IMR-90 (cell line): ENCODE data around the gene SLC35B4. TPM values are rescaled to one million over a fixed set of nuclear protein-coding genes. Genes with fewer than 3 reads are reported as not detected.

ENCODE experiments used
- ATAC-seq: fragments of 200-7000 bp; cut with Tn5 transposase; 2 replicates; pipeline ENCODE4 v1.9.1; 2020; ENCODE audit warnings: low read depth, mild to moderate bottlenecking, moderate library complexity
- BruUV-seq: library from RNA; stranded (reverse); fragments of 400-500 nt; replicated peaks from 2 replicates; lab custom pipeline; 2021; lab: Mats Ljungman, UMichigan
- CTCF ChIA-PET: fragments of 300-600 bp; formaldehyde crosslinking; extraction: SDS; loops from one replicate; lab custom pipeline; 2021; ENCODE audit warnings: antibody characterized with exemption; lab: Yijun Ruan, JAX
- POLR2A ChIA-PET: fragments of 300-600 bp; sonication (Branson Sonifier 250); formaldehyde crosslinking; loops from one replicate; lab custom pipeline; 2022; ENCODE audit warnings: antibody characterized with exemption; ENCODE audit not compliant: unreplicated experiment; lab: Charles Lee
- DNase-seq: peaks from one replicate; pipeline ENCODE4 v3.0.0; 2013
- H2AFZ ChIP-seq: replicated peaks from 2 replicates; pipeline ENCODE3; 2013; ENCODE audit warnings: low read length, mild to moderate bottlenecking; ENCODE audit not compliant: poor library complexity
- H2AK5ac ChIP-seq: 2 replicates; pipeline ENCODE4 v1.6.1; 2013; ENCODE audit warnings: low read depth, low read length, inconsistent platforms
- H2AK9ac ChIP-seq: replicated peaks from 2 replicates; pipeline ENCODE3; 2013; ENCODE audit warnings: mild to moderate bottlenecking, low read depth, low read length, moderate library complexity; ENCODE audit not compliant: poor library complexity
- H2BK120ac ChIP-seq: 2 replicates; pipeline ENCODE4 v1.6.1; 2013; ENCODE audit warnings: low read depth, low read length, inconsistent platforms
- H2BK15ac ChIP-seq: 3 replicates; pipeline ENCODE4 v1.6.1; 2013; ENCODE audit warnings: low read depth, low read length, inconsistent platforms
- H2BK20ac ChIP-seq: 2 replicates; pipeline ENCODE4 v1.6.1; 2013; ENCODE audit warnings: low read depth, mild to moderate bottlenecking, inconsistent platforms, low read length, moderate library complexity
- H2BK5ac ChIP-seq: 2 replicates; pipeline ENCODE4 v1.6.1; 2013; ENCODE audit warnings: mild to moderate bottlenecking, low read depth, low read length, inconsistent platforms; ENCODE audit not compliant: poor library complexity, severe bottlenecking
- H3K14ac ChIP-seq: replicated peaks from 2 replicates; pipeline ENCODE4 v1.6.1; 2013; ENCODE audit warnings: low read depth, low read length, inconsistent platforms
- H3K18ac ChIP-seq: 2 replicates; pipeline ENCODE4 v1.6.1; 2013; ENCODE audit warnings: low read depth, low read length, control low read depth
- H3K23ac ChIP-seq: 2 replicates; pipeline ENCODE4 v1.6.1; 2013; ENCODE audit warnings: low read depth, low read length, inconsistent platforms
- H3K27ac ChIP-seq: 2 replicates; pipeline ENCODE4 v1.5.1; 2013; ENCODE audit warnings: mild to moderate bottlenecking, control low read depth, low read length; ENCODE audit not compliant: insufficient read depth
- H3K27me3 ChIP-seq: 2 replicates; pipeline ENCODE4 v1.6.1; 2013; ENCODE audit warnings: low read length; ENCODE audit not compliant: control insufficient read depth, insufficient read depth
- H3K36me3 ChIP-seq: 2 replicates; pipeline ENCODE4 v1.6.1; 2013; ENCODE audit warnings: low read length, mixed read lengths; ENCODE audit not compliant: control insufficient read depth, insufficient read depth
- H3K4ac ChIP-seq: 2 replicates; pipeline ENCODE4 v1.6.1; 2013; ENCODE audit warnings: low read depth, low read length, inconsistent platforms
- H3K4me1 ChIP-seq: 2 replicates; pipeline ENCODE4 v1.6.1; 2013; ENCODE audit warnings: low read length, mixed read lengths; ENCODE audit not compliant: control insufficient read depth, insufficient read depth
- H3K4me2 ChIP-seq: 2 replicates; pipeline ENCODE4 v1.6.1; 2013; ENCODE audit warnings: low read depth, mild to moderate bottlenecking, control low read depth, low read length, moderate library complexity
- H3K4me3 ChIP-seq: 2 replicates; pipeline ENCODE4 v1.5.1; 2013; ENCODE audit warnings: low read depth, mild to moderate bottlenecking, control low read depth, low read length, moderate library complexity; ENCODE audit not compliant: insufficient read depth
- H3K56ac ChIP-seq: 2 replicates; pipeline ENCODE4 v1.6.1; 2013; ENCODE audit warnings: low read length, inconsistent platforms; ENCODE audit not compliant: insufficient read depth; ENCODE audit errors: extremely low read depth
- H3K79me1 ChIP-seq, 2 experiments: 2 replicates each; pipeline ENCODE4 v1.6.1; 2013; ENCODE audit warnings: low read length in 2 of 2, inconsistent platforms in 1 of 2, low read depth in 1 of 2
- H3K9ac ChIP-seq: 2 replicates; pipeline ENCODE4 v1.6.1; 2013; ENCODE audit warnings: low read depth, low read length, control low read depth
- H3K9me1 ChIP-seq: 2 replicates; pipeline ENCODE4 v1.6.1; 2013; ENCODE audit warnings: low read length, inconsistent platforms; ENCODE audit not compliant: insufficient read depth
- H3K9me3 ChIP-seq: 2 replicates; pipeline ENCODE4 v1.6.1; 2013; ENCODE audit warnings: low read length; ENCODE audit not compliant: control insufficient read depth, insufficient read depth
- H4K20me1 ChIP-seq: 2 replicates; pipeline ENCODE4 v1.6.1; 2013; ENCODE audit warnings: low read length, inconsistent platforms; ENCODE audit not compliant: insufficient read depth
- H4K5ac ChIP-seq: 2 replicates; pipeline ENCODE4 v1.6.1; 2013; ENCODE audit warnings: mild to moderate bottlenecking, low read depth, low read length, control low read depth
- H4K8ac ChIP-seq, 2 experiments: 2 replicates each; pipeline ENCODE4 v1.6.1; 2013; ENCODE audit warnings: low read depth in 2 of 2, low read length in 2 of 2, control low read depth in 1 of 2, inconsistent platforms in 1 of 2
- H4K91ac ChIP-seq: 2 replicates; pipeline ENCODE4 v1.6.1; 2013; ENCODE audit warnings: low read depth, low read length, inconsistent platforms; ENCODE audit not compliant: insufficient read depth
- CHD1 ChIP-seq: IDR thresholded peaks from 2 replicates; pipeline ENCODE4 v1.6.1; 2012; ENCODE audit warnings: low read depth, low read length, improper control_type of control experiment
- MAZ ChIP-seq: IDR thresholded peaks from 2 replicates; pipeline ENCODE4 v1.6.1; 2012; ENCODE audit warnings: low read depth, mild to moderate bottlenecking, low read length, improper control_type of control experiment, moderate library complexity, borderline replicate concordance
- MXI1 ChIP-seq: IDR thresholded peaks from 2 replicates; pipeline ENCODE4 v1.6.1; 2012; ENCODE audit warnings: low read depth, mild to moderate bottlenecking, low read length, moderate library complexity, borderline replicate concordance
- NFE2L2 ChIP-seq: fragments of 150-350 bp; IDR thresholded peaks from 2 replicates; pipeline ENCODE4 v1.6.1; 2016; ENCODE audit warnings: low read depth, mild to moderate bottlenecking, low read length
- SMC3 ChIP-seq: fragments of 150-350 bp; IDR thresholded peaks from 2 replicates; pipeline ENCODE4 v1.6.1; 2016; ENCODE audit warnings: low read depth, mild to moderate bottlenecking, antibody characterized with exemption, low read length, moderate library complexity
- USF2 ChIP-seq: fragments of 150-350 bp; IDR thresholded peaks from 2 replicates; pipeline ENCODE4 v1.6.1; 2017; ENCODE audit warnings: mild to moderate bottlenecking, antibody characterized with exemption, low read length, low read depth
- WGBS, 2 experiments: methylation state at CpG; one replicate each; pipeline versions ENCODE4 v1.1.5 to v1.1.7; 2013; ENCODE audit warnings: missing lambda C conversion rate in 2 of 2; ENCODE audit not compliant: insufficient read length in 1 of 2; ENCODE audit errors: extremely low coverage in 2 of 2; 5-methylcytosine and 5-hydroxymethylcytosine counted together
- dilution Hi-C: fragments of 300-500 bp; cut with HindIII; formaldehyde crosslinking; loops from one replicate; pipeline ENCODE4 v1.14.3; 2018; ENCODE audit warnings: low sequenced_read_pairs; ENCODE audit not compliant: unreplicated experiment
- in situ Hi-C: fragments of 300-500 bp; cut with MboI; formaldehyde crosslinking; loops from 3 replicates; pipeline ENCODE4 v1.14.3; 2019; ENCODE audit warnings: low sequenced_read_pairs, inconsistent platforms, mixed read lengths
- intact Hi-C: fragments of 100-400 bp; cut with micrococcal nuclease; formaldehyde crosslinking; loops from 2 replicates; pipeline ENCODE4 v1.10.0; 2022
- polyA plus RNA-seq, 3 experiments: library from polyadenylated mRNA; depleted of rRNA; stranded (reverse); fragments of >200 nt; gene quantifications; 2 replicates each; pipeline ENCODE4 v1.2.3, GENCODE V29; 2012; ENCODE audit warnings: low replicate concordance in 1 of 3
- total RNA-seq: library from RNA; depleted of rRNA; stranded (reverse); fragments of >200 nt; gene quantifications from 2 replicates; pipeline ENCODE4 v1.2.3, GENCODE V29; 2012

SLC35B4 gene
- total and polyA plus RNA-seq, 2 of the 4 experiments (the other 2 are of a cell fraction) = 10.0 to 15.6 TPM

DNA sequence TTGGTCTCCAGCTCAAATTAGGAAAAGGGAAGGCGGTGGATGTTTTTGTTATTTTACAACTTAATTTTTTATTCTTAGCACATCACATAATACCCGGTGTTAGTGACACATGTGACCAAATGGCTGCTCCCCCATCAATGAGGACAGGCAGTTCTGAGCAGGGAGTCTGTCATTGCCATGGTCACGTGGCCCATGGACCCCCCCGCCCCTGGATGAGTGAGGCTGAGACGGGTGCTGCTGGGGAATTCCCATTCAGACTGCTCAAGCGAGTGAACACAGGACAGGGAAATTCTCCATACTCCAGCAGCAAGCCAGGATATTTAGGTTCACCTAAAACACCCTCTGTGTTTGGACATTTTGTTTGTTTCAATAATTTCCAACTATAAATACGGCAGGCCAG lies 34.7 kb upstream of the SLC35B4 start:
- ATAC-seq (no peak), DNase-seq (no peak)
- Histone ChIP-seq H2AFZ (no peak overlapping the region), H3K27me3 (peaks cover 16% of the 10 kb centered on the region), H3K23ac (no peak overlapping the region), H4K5ac (no peak overlapping the region), H3K9me1 (no peaks in the 10 kb centered on the region), H3K36me3 (no peaks in the 10 kb centered on the region), H3K9me3 (no peaks in the 10 kb centered on the region; the same call in 1 of the 2 replicates), H2AK9ac (no peak overlapping the region), H3K79me1 (no peaks in the 10 kb centered on the region), H2BK5ac (no peak overlapping the region), H3K4me2 (no peak overlapping the region), H3K4me3 (no peak overlapping the region), H2BK120ac (no peak overlapping the region), H3K9ac (no peak overlapping the region), H4K8ac (no peak overlapping the region), H3K18ac (no peak overlapping the region), H3K14ac (no peak overlapping the region), H3K4ac (no peak overlapping the region), H3K56ac (no peak overlapping the region), H2BK20ac (no peak overlapping the region), H4K20me1 (no peaks in the 10 kb centered on the region), H4K91ac (no peak overlapping the region), H3K4me1 (no peaks in the 10 kb centered on the region), H2AK5ac (no peak overlapping the region), H2BK15ac (no peak overlapping the region), H3K27ac (no peak overlapping the region)
- CTCF ChIA-PET = no interaction called here
- WGBS, 2 experiments = no CpG with 5 or more reads among the region's 7 CpGs
- intact Hi-C loops (no loop called here), dilution Hi-C loops (no loop called here), in situ Hi-C loops (no loop called here)
- POLR2A ChIA-PET = no interaction called here
- no TSS peak for BruUV-seq
- no peak for TF ChIP-seq SMC3
- TF ChIP-seq CHD1 = no peak
- no peak for TF ChIP-seq USF2
- no peak for TF ChIP-seq MAZ
- no peak for TF ChIP-seq NFE2L2
- no peak for TF ChIP-seq MXI1
